Lower leg skin (tissue), 3 donors: ENCODE measurements around the gene C1orf232.

ENCODE experiments used
- CTCF ChIP-seq, 3 donors: fragments of 450-650 bp; IDR thresholded peaks; one replicate each; pipeline ENCODE4 v1.5.1; 2016; ENCODE audit warnings: antibody characterized with exemption in 3 of 3, mild to moderate bottlenecking in 3 of 3, moderate library complexity in 2 of 3
- POLR2A ChIP-seq, 2 donors: fragments of 450-650 bp; IDR thresholded peaks; one replicate each; pipeline ENCODE4 v1.6.1; 2016 to 2017; ENCODE audit warnings: antibody characterized with exemption in 2 of 2, mild to moderate bottlenecking in 1 of 2, moderate library complexity in 1 of 2

DNA sequence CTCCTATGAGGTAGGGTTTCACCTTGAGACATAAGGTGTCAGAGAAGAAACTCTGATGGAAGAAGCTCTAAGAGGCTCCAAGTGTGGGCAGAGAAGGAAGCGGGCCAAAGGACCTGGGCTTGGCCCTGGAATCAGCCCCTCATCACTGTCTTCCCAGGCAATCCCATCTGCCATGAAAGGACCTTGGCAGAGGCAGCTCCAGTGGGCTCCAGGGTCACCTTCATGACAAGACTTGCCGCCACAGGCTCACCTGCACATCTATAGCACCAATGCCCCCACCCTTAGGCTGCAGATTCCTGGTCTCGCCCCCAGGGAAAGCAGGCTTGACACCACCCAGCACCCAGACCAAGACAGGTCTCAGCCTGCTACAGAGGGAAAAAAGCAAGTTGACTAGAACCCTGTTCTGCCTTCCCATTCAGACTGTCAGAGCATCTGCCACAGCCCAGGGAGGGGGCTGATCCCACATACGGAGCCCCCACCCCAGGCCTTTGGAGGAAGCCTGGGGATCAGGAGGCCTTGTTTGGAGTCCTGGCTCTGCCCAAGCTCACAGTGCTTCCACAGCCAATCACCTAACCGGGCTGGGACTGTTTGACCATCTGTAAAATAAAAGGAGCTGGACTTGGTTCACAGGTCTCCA, 10.4 kb downstream of the C1orf232 start:
- TF ChIP-seq CTCF (IDR thresholded peaks at IDR 0.05) = no peak
- TF ChIP-seq POLR2A (IDR thresholded peaks at IDR 0.05) = no peak
